GM21526 (cell line): ENCODE data around the gene CACNG6.
"Not testable (repeated sequence)": the region's sequence is repeated elsewhere in the genome, so short reads cannot be mapped to it uniquely, and the experiment has no call there.

Source experiments
- ATAC-seq: cut with Tn5 transposase; IDR thresholded peaks from one replicate; pipeline ENCODE4 v1.9.1; 2021; ENCODE audit warnings: moderate library complexity; ENCODE audit not compliant: unreplicated experiment, low FRiP score

The CACNG6 gene

GRCh38 chr19:53991224-53992113 lies at the start of gene CACNG6:
TSS of gene CACNG6 (plus strand) at chr19:53991637. CDS start at chr19:53992878, 1,241 bp downstream.
- no peak for ATAC-seq

DNA sequence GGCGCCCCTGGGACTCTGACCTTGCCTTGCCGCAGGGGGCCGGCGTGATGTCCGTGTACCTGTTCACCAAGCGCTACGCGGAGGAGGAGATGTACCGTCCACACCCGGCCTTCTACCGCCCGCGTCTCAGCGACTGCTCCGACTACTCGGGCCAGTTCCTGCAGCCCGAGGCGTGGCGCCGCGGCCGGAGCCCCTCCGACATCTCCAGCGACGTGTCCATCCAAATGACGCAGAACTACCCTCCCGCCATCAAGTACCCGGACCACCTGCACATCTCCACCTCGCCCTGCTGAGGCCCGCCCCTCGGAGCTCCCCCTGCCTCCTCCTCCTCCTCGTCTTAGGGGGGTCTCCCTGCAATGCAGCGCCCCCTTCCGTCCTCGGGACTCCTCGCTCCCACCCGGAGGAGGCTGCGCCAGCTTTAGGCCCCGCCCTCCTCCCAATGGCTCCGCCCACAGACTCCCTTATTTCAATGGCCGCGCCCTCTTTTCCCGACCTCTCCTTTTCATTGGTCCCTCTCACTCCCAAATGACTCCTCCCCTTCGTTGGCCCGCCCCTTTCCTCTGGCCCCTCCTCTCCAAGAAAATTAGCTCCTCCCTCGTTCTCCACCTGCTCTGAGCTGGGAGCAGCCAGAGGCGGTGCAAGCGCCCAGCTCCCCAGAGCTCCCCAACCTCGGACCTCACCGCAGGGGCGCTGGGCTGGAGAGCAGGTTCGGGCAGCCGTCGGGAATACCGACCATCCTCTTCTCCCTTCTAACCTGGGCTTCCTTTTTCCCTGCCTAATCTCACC lies 49.2 kb upstream of the CACNG6 start:
- no peak for ATAC-seq

DNA sequence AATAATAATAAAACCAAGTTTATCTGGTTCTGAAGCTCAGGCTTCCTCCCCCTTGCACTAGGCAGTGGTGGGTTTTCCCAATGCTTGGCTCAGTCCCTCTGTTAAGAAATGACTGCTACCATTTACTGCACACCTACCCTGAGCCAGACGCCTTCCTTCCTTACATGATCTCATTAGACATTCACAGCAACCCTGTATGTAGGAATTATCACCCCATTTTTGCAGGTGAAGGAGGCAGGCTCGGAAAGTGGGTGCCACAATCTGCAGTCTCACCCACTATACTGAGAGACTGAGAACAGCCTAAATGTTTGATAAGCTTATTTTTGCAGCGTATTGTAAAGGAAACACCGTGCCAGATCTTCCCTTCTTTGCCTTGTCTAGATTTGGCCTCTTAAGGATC lies 47.0 kb upstream of the CACNG6 start:
- ATAC-seq, result no peak

GRCh38 chr19:53944933-53945332 lies 46.5 kb upstream of the CACNG6 start:
- ATAC-seq, result no peak

GRCh38 chr19:53945441-53945840 lies 46.0 kb upstream of the CACNG6 start:
- no peak for ATAC-seq

GRCh38 chr19:53945998-53946397 lies 45.4 kb upstream of the CACNG6 start:
- ATAC-seq, result no peak

- no peak for ATAC-seq
These were observed 43.8 kb upstream of the CACNG6 start for GRCh38 chr19:53947624-53948023.

GRCh38 chr19:53948611-53949010 lies 42.8 kb upstream of the CACNG6 start:
- ATAC-seq, result not testable (repeated sequence)

- no peak for ATAC-seq
These were observed 40.0 kb upstream of the CACNG6 start for GRCh38 chr19:53951436-53951835.

DNA sequence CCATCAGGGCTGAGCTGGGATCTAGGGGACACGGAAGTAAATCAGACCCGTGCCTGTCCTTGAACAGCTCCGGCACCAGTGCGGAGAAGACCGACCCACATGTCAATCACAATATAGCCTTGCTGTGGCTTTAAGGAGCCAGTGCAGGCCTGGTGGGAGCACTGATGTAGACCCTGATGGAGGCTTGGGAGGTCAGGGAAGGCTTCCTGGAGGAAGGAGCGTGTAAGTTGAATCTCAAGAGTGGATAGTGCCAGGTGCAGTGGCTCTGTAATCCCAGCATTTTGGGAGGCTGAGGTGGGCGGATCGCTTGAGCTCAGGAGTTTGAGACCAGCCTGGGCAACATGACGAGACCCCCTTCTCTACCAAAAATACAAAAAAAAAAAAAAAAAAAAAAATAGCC lies 39.5 kb upstream of the CACNG6 start:
- no peak for ATAC-seq

GRCh38 chr19:53953383-53953782 lies 38.1 kb upstream of the CACNG6 start:
- ATAC-seq, result no peak

DNA sequence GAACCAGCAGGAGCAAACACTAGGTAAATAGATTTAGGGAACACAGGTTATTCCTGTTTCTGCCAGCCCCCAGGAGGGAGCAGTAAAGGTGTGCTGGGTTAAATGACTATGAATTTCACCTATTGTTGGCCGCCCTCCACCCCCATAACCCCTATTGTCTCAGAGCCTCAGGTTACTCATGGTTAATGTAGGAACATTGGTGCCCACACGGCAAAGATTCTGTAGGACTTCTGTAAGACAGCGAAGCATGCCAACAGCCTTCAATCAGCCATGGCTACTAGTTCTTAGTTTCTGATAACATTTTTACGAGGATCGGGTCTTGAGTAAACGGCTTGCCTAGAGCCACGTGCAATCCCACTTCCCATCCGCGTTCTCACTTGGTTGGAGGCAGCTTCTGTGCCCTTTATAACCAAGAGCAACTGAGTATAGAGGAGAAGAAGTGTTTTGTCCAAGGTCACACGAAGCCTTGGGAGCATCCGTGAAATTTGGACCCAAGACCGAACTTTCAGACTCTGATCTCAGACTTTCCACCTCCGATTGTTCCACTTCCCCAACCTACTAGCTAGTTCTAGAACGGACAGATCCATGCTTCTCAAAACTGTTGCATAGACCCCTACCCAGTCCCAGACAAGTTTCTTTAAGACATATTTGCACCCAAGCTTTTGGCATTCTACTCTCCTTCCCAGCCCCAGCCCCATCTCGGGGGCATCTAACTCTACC lies 33.8 kb upstream of the CACNG6 start:
- ATAC-seq, result no peak

DNA sequence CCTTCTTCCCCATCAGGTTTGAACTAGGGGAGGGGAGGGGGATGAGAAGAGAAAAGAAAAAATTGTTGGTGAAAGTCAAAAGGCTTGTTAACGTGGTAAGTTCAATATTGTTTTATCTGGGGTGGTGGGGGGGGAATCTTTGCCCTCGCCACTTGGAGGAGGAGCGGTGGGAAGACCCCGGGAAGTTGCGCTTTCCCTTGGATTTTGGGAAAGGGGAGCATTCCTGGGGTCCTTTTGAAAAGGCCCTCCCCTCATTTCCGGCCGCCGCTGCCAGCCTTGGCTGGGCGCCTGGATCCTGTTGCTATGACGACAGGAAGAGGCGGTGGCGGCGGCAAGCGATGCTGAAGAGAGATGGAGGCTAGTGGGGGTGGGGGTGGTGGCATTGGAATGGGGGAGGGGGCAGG lies 33.3 kb upstream of the CACNG6 start:
- no peak for ATAC-seq

GRCh38 chr19:53958823-53959757 lies 32.3 kb upstream of the CACNG6 start:
- ATAC-seq, result no peak

- no peak for ATAC-seq
These were observed 31.2 kb upstream of the CACNG6 start for GRCh38 chr19:53960187-53960586.

GRCh38 chr19:53960886-53961285 lies 30.6 kb upstream of the CACNG6 start:
- ATAC-seq, result no peak

- no peak for ATAC-seq
These were observed 29.7 kb upstream of the CACNG6 start for GRCh38 chr19:53961523-53962356.

DNA sequence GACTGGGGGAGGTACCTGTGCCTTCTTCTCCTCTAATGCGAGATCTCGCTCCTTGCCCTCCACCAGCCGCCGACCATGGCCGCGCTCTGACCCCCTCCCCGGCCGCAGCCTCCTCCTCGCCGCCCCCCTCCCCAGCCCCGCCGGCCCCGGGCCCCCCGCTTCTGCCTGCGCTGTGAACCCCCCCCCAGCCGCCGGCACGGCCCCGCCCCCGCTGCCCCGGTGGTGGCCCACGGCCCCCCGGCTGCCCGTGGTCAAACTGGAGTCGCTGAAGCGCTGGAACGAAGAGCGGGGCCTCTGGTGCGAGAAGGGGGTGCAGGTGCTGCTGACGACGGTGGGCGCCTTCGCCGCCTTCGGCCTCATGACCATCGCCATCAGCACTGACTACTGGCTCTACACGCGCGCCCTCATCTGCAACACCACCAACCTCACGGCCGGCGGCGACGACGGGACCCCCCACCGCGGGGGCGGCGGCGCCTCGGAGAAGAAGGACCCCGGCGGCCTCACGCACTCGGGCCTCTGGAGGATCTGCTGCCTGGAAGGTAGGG lies 28.5 kb upstream of the CACNG6 start, which contains the start of gene CACNG8:
CACNG8 (plus strand) TSS at position 51 of the 545 bp plus-strand sequence.
- ATAC-seq, result no peak

- no peak for ATAC-seq
These were observed 26.3 kb upstream of the CACNG6 start for GRCh38 chr19:53965091-53965490.
